CD4-positive, CD25-positive, alpha-beta regulatory T cell (primary cell): Measurements from ENCODE around the gene WNT11. TPM values are rescaled to one million over a fixed set of nuclear protein-coding genes. Genes with fewer than 3 reads are reported as not detected.

Experiments used
- ATAC-seq, 2 donors: fragments of 150-1000 bp; cut with Tn5 transposase; one replicate each; pipeline ENCODE4 v1.10.0; 2021; ENCODE audit warnings: low read depth in 2 of 2, moderate number of reproducible peaks in 2 of 2, moderate library complexity in 1 of 2
- DNase-seq, 3 donors: peaks; one replicate each; pipeline versions ENCODE4 v3.0.0 to v3.0.0-alpha.2; 2012 to 2022; ENCODE audit warnings: mixed read lengths in 1 of 3
- H3K27ac ChIP-seq: one replicate; pipeline ENCODE4 v1.7.0; 2013; ENCODE audit warnings: mild to moderate bottlenecking, low read length; ENCODE audit not compliant: insufficient read depth, poor library complexity, severe bottlenecking
- H3K27me3 ChIP-seq: one replicate; pipeline ENCODE4 v1.7.0; 2013; ENCODE audit warnings: low read length; ENCODE audit not compliant: control insufficient read depth, insufficient read depth
- H3K36me3 ChIP-seq: one replicate; pipeline ENCODE4 v1.7.0; 2013; ENCODE audit warnings: mild to moderate bottlenecking, low read length, moderate library complexity; ENCODE audit not compliant: control insufficient read depth, insufficient read depth
- H3K4me1 ChIP-seq: 2 replicates; pipeline ENCODE4 v1.7.0; 2013; ENCODE audit warnings: mild to moderate bottlenecking, low read length; ENCODE audit not compliant: insufficient read depth, control insufficient read depth, poor library complexity, severe bottlenecking
- H3K4me3 ChIP-seq: one replicate; pipeline ENCODE4 v1.7.0; 2013; ENCODE audit warnings: low read depth, mild to moderate bottlenecking, low read length, moderate library complexity
- H3K9me3 ChIP-seq, 2 experiments: 1 replicate in 1 of 2; 2 replicates in 1 of 2; pipeline ENCODE4 v1.7.0; 2013; ENCODE audit warnings: low read length in 2 of 2, mild to moderate bottlenecking in 1 of 2, moderate library complexity in 1 of 2; ENCODE audit not compliant: control insufficient read depth in 2 of 2
- H3K27ac Mint-ChIP-seq, 3 donors: one replicate each; pipeline ENCODE4 v1.8.0; 2020 to 2022; ENCODE audit warnings: mild to moderate bottlenecking in 3 of 3, mixed read lengths in 3 of 3, moderate library complexity in 2 of 3
- H3K27me3 Mint-ChIP-seq: one replicate; pipeline ENCODE4 v1.8.0; 2022; ENCODE audit warnings: mild to moderate bottlenecking, mixed read lengths
- H3K36me3 Mint-ChIP-seq: one replicate; pipeline ENCODE4 v1.8.0; 2020; ENCODE audit warnings: mixed read lengths
- H3K4me1 Mint-ChIP-seq, 4 donors: one replicate each; pipeline ENCODE4 v1.8.0; 2020 to 2022; ENCODE audit warnings: mixed read lengths in 4 of 4, mild to moderate bottlenecking in 1 of 4
- H3K4me3 Mint-ChIP-seq, 4 donors: one replicate each; pipeline ENCODE4 v1.8.0; 2020 to 2022; ENCODE audit warnings: mild to moderate bottlenecking in 4 of 4, mixed read lengths in 4 of 4, moderate library complexity in 3 of 4
- H3K9me3 Mint-ChIP-seq, 7 donors: one replicate each; pipeline ENCODE4 v1.8.0; 2020 to 2022; ENCODE audit warnings: mixed read lengths in 7 of 7, mild to moderate bottlenecking in 3 of 7, moderate library complexity in 2 of 7
- polyA plus RNA-seq, 4 donors: library from polyadenylated mRNA; unstranded; fragments of 300-500 nt; fragmentation: Illumina TruSeq; gene quantifications; one replicate each; pipeline ENCODE4 v1.2.3, GENCODE V29; 2021
- total RNA-seq: library from RNA; stranded (reverse); gene quantifications from one replicate; pipeline ENCODE4 v1.2.3, GENCODE V29; 2022

The WNT11 gene
- total and polyA plus RNA-seq, 5 donors from 2014 or later: 0.43 to 1.2 TPM; not detected in 3

DNA sequence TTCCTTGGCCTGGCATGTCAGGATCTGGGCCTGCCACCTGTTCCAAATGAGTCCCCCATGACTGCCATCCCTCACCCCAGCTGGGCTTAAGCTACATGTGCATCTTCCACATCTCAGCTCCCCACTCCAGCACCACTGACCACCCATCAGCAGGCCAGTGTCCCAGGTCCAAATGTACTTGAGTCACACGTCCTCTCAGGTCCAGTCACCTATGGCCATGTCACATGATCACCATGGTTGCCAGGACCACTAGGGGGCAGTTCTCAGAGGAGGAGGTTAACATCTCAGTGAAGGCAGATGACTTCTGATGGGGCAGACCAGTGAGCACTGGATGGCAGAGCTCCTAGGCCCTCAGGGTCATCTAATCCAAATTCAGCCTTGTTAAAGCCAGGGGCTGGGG is 41.9 kb upstream of the WNT11 start:
- Mint-ChIP-seq H3K4me3 (no peak overlapping the region), H3K27ac (peak overlapping the region in 1 of 3 donors; percentile 55), H3K4me1 (no peaks in the 10 kb centered on the region), H3K27me3 (peaks cover 13% of the 10 kb centered on the region), H3K36me3 (no peaks in the 10 kb centered on the region), H3K9me3 (no peaks in the 10 kb centered on the region)
- no peak for DNase-seq
- Histone ChIP-seq H3K27ac (no peak overlapping the region), H3K4me3 (no peak overlapping the region), H3K4me1 (no peaks in the 10 kb centered on the region), H3K36me3 (no peaks in the 10 kb centered on the region), H3K27me3 (no peaks in the 10 kb centered on the region), H3K9me3 (peaks cover 0 to 5% of the 10 kb centered on the region in 2 experiments)
- ATAC-seq: no peak

DNA sequence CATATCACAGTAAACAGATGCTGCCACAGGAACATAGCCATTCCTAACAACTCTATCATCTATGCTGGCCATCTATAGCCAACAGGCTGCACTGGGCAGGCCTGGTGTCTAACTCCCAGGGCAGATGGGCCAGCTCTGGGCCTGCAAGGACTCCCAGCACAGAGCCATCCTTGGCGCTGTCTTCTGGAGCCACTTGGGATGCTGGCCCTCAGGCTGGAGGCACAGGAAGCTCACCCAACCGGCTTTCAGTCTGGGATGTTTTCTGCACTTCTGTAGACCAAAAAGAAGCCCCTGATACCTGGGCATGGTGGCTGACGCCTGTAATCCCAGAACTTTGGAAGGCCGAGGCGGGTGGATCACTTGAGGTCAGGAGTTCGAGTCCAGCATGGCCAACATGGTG is 40.8 kb upstream of the WNT11 start:
- no peak for ATAC-seq
- H3K27me3 Mint-ChIP-seq: peaks cover 8% of the 10 kb centered on the region
- H3K4me3 Mint-ChIP-seq: no peak overlapping the region

DNA sequence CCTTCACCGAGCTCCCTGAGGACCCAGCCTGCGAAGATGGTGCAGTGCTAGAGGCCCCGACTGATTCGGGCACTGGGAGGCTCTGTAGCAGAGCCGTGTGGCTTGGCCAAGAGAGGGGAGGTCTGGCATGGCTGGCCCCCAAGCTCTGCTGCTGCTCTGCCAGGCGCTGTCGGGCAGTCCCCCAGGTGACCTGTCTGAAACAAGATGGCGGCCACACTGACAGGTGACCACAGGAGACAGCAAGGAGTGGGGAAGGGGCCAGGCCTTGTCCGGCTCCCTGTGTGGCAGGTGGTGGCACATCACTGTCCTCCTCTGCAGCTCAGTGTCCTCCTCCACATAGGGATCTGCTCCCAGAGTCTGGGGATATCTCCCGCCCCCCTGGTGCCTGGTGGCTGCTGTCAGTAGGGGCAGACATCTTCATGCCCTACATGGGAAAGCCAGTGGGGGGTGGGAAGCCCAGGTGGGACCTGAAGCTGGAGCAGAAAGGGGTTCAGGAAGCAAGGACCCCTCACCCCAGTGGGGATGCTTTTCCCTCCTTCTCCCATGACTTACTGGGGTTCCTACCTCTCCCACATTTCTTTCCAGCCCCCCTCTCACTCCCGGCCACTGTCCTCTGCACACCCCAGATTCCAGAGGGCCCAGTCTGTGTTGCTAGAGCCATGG is 40.1 kb upstream of the WNT11 start:
- peak overlapping the region in 1 of 3 donors; percentile 31 for H3K27ac Mint-ChIP-seq
- Histone ChIP-seq H3K4me1 (no peaks in the 10 kb centered on the region), H3K27ac (no peak overlapping the region), H3K36me3 (no peaks in the 10 kb centered on the region), H3K9me3 (peaks cover 0 to 3% of the 10 kb centered on the region in 2 experiments), H3K4me3 (no peak overlapping the region), H3K27me3 (no peaks in the 10 kb centered on the region)
- H3K4me1 Mint-ChIP-seq: no peaks in the 10 kb centered on the region
- H3K36me3 Mint-ChIP-seq: no peaks in the 10 kb centered on the region
- DNase-seq (no peak), ATAC-seq (no peak)
- no peaks in the 10 kb centered on the region for H3K9me3 Mint-ChIP-seq
- no peak overlapping the region for H3K4me3 Mint-ChIP-seq
- H3K27me3 Mint-ChIP-seq: peaks cover under 1% of the 10 kb centered on the region

More for the DNA sequence above, 40.8 kb upstream of the WNT11 start:
- Mint-ChIP-seq H3K9me3 (no peaks in the 10 kb centered on the region), H3K4me1 (no peaks in the 10 kb centered on the region), H3K27ac (peak overlapping the region in 1 of 3 donors; percentile 31), H3K36me3 (no peaks in the 10 kb centered on the region)
- Histone ChIP-seq H3K27ac (no peak overlapping the region), H3K36me3 (no peaks in the 10 kb centered on the region), H3K4me3 (no peak overlapping the region), H3K4me1 (no peaks in the 10 kb centered on the region), H3K27me3 (no peaks in the 10 kb centered on the region), H3K9me3 (peaks cover 0 to 5% of the 10 kb centered on the region in 2 experiments)
- DNase-seq: no peak

DNA sequence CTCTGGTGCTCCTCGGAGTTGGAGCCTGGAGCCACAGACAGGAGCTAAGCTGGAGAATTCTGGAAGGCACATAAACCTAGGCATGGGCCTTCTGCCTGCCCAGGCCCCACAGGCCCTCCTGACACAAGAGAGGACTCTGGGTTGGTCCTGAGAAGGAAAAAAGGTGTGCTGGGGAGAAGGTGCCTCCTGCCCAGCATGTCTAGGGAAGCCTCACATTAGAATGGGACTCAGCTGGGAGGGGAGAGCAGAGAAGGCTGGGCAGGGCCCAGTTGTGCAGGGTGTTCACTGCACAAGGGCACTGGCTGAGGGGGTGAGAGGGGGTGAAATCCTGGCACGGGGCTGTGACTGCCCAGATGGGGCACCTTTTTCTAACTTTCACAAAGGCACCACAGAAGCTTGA is 39.4 kb upstream of the WNT11 start:
- no peaks in the 10 kb centered on the region for H3K9me3 ChIP-seq
- Mint-ChIP-seq H3K4me3 (no peak overlapping the region), H3K4me1 (no peaks in the 10 kb centered on the region), H3K9me3 (no peaks in the 10 kb centered on the region), H3K27ac (peak overlapping the region in 1 of 3 donors; percentile 36), H3K27me3 (no peaks in the 10 kb centered on the region), H3K36me3 (no peaks in the 10 kb centered on the region)
- no peak overlapping the region for H3K4me3 ChIP-seq
- DNase-seq (no peak), ATAC-seq (no peak)
- no peaks in the 10 kb centered on the region for H3K4me1 ChIP-seq
- H3K27me3 ChIP-seq: no peaks in the 10 kb centered on the region
- H3K27ac ChIP-seq: no peak overlapping the region
- no peaks in the 10 kb centered on the region for H3K36me3 ChIP-seq

DNA sequence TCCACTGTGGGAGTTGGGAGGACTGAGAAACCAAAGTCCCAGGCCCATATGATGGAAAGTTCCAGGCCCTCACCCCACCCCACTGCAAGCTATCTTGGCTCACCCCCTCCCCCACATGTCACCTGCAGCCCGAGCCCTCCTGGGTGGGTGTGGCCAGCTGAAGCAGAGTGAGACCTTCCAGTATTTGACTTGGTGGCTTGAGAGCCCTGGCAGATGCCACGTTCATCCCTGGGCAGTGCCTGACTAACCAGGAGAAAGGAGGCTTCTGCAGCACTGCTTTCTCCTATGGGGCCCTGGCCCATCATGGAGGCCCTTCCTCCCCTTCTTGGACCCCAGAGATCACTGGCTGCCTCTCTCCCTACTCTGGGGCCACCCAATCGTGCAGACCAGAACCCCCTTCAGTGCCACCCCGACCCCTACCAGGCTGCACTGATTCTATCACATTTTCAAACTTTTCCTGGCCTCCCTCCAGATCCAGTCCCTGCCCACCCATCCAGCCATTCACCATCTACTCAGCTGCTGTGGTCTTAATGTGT is 38.1 kb upstream of the WNT11 start:
- Mint-ChIP-seq H3K27me3 (no peaks in the 10 kb centered on the region), H3K27ac (no peak overlapping the region), H3K36me3 (no peaks in the 10 kb centered on the region), H3K9me3 (no peaks in the 10 kb centered on the region), H3K4me3 (peak overlapping the region in 1 of 4 donors; percentile 9), H3K4me1 (no peaks in the 10 kb centered on the region)
- H3K4me3 ChIP-seq: no peak overlapping the region
- no peak overlapping the region for H3K27ac ChIP-seq
- no peaks in the 10 kb centered on the region for H3K4me1 ChIP-seq
- H3K36me3 ChIP-seq: no peaks in the 10 kb centered on the region
- DNase-seq: no peak
- no peak for ATAC-seq
- no peaks in the 10 kb centered on the region for H3K9me3 ChIP-seq
- no peaks in the 10 kb centered on the region for H3K27me3 ChIP-seq

DNA sequence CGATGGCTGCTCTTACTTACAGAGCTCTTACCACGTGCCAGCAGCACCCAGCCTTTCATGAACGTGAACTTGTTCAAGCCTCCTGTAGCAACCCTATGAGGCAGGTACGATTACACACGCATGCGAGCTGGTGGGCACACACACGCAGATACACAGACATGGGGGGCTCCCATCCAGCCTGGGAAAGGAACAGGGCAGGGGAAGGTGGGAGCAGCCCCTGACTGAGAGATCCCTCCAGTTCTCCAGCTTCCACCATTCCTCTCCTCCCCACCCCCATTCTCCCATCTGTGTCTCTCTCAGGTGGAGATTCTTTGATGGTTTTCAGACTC is 37.6 kb upstream of the WNT11 start:
- no peak overlapping the region for H3K4me3 ChIP-seq
- H3K27me3 ChIP-seq: no peaks in the 10 kb centered on the region
- Mint-ChIP-seq H3K9me3 (no peaks in the 10 kb centered on the region), H3K4me1 (no peaks in the 10 kb centered on the region), H3K4me3 (no peak overlapping the region), H3K27me3 (no peaks in the 10 kb centered on the region), H3K36me3 (no peaks in the 10 kb centered on the region), H3K27ac (no peak overlapping the region)
- DNase-seq (no peak), ATAC-seq (no peak)
- no peaks in the 10 kb centered on the region for H3K9me3 ChIP-seq
- H3K36me3 ChIP-seq: no peaks in the 10 kb centered on the region
- no peaks in the 10 kb centered on the region for H3K4me1 ChIP-seq
- H3K27ac ChIP-seq: no peak overlapping the region

DNA sequence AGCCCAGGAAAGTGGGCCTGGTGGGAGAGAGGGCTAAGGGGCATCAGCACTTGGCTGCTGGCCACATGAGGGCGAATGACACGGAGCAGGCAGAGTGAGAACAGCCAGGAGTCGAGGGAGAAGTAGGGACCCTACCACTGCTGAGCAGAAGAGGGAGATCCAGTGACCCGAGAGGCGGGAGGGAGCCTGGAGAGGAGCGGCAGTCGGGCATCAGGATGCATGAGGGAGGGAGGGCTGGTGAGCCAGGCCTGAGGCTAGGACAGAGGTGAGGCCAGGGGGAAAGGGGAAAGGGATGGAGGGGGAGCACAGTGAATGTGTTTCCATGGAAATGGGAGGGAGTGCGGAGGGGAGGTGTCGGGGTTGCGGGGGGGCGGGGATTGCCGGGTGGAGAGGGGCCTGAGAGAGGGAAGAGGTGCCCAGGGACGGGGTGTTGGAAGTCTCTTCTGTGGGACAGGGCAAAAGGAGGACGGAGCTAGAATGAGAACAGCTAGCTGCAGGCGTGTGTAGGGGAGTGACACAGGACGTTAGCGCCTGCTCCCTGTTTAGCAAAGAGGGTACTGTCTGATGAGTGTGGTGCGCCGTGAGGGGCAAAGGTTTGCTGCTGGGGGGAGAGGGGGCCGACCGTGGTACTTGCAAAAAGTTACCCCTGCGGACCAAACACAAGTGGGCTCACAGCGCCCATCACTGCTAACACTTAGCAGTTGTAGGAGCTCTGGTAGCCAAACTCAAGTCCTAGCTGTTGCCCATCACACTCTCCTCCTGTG is 37.1 kb upstream of the WNT11 start:
- H3K4me3 ChIP-seq: no peak overlapping the region
- Mint-ChIP-seq H3K9me3 (no peaks in the 10 kb centered on the region), H3K4me1 (no peaks in the 10 kb centered on the region), H3K27ac (peak overlapping the region in 1 of 3 donors; percentile 12), H3K36me3 (no peaks in the 10 kb centered on the region), H3K4me3 (no peak overlapping the region), H3K27me3 (no peaks in the 10 kb centered on the region)
- no peaks in the 10 kb centered on the region for H3K9me3 ChIP-seq
- no peak for DNase-seq
- no peaks in the 10 kb centered on the region for H3K27me3 ChIP-seq
- H3K27ac ChIP-seq: no peak overlapping the region
- H3K36me3 ChIP-seq: no peaks in the 10 kb centered on the region
- no peak for ATAC-seq
- no peaks in the 10 kb centered on the region for H3K4me1 ChIP-seq
